GM21423 (cell line): Measurements from ENCODE around the gene FAM180B.
"Not testable (repeated sequence)": the region's sequence is repeated elsewhere in the genome, so short reads cannot be mapped to it uniquely, and the experiment has no call there.

Experiments
- ATAC-seq: cut with Tn5 transposase; IDR thresholded peaks from one replicate; pipeline ENCODE4 v1.9.1; 2021; ENCODE audit warnings: mild to moderate bottlenecking, moderate library complexity; ENCODE audit not compliant: unreplicated experiment

Gene FAM180B

DNA sequence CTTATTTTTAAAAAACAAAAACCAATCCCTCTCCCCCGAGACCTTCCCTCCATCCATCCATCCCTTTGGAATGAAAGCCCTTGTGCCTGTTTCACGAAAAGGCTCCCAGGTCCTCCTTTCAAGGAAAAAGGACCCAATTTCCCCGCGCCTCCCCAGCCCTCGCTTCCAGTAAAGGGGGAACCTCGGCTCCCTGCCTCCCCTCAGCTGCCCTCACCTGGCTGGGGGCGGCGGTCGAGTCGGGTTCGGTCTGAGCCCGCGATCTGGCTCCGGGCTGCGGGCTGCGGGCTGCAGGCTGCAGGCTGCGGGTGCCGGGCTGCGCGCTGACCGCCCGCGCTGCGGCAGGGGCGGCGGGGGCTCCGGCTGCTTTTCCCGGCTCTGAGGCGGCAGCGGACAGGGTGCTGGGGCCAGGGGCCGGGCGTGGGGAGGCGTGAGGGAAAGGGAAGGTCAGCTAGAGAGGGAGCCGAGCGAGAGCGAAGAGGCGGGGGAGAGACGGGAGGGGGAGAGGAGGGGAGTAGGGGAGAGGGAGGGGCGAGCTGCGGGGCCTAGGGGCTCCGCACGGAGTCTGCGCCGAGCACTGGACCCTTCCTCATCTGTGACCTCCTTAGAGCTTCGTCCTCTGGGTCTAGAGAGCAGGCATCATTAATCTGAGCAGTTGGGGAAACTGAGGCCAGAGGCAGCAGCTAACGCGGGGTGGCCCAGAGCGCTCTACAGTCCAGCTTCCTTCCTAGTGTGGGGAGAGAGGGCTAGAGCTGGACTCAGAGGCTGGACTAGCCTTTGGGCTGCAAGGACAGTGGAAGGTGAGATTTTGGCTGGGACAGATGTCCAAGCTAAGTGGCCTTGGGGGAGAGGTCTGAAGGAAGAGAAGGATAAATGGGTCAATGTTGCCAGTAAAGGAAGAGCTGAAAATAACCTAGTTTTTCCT is 7.7 kb downstream of the FAM180B start, which contains the start of gene C1QTNF4:
Gene C1QTNF4, minus strand, starts transcription at position 478 of the 922 bp plus-strand sequence. CDS start 3,601 bp downstream, outside the sequence.
- no peak for ATAC-seq

GRCh38 chr11:47595029-47595428 is 8.6 kb downstream of the FAM180B start:
- ATAC-seq = no peak

- ATAC-seq = no peak
Measured at GRCh38 chr11:47595967-47596366, 9.5 kb downstream of the FAM180B start.

DNA sequence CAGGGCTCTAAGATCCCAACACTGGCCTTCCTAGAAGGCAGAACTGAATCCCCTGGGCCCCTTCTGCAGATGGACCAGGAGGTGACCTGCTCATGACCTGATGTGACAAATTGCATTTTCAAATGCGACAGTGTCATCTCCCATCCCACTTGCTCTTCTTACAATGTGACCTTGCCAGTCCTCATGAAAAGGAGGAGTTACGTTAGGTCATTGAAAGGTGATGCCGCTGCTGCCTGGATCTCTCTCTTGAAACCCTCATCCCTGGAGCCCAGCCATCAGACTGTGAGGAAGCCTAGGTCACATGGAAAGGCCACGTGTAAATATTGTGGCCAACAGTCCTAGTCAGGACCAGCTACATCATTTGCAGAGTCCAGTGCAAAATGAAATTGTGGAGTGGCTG is 13.4 kb downstream of the FAM180B start:
- no peak for ATAC-seq

DNA sequence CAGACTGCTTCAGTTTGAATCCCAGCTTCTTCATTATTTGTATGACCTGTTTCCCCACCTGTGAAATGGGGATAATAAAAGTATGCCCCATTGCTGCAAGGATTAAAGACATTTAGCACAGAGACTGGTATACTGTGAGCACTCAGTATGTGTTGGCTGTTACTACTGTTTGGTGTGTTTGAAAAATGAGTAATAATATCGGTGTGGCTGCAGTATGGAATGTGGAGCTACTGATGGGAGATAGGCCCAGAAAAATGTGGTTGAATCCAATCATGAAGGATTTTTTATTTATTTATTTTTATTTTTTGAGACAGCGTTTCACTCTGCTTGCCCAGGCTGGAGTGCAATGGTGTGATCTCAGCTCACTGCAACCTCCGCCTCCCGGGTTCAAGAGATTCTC is 16.8 kb downstream of the FAM180B start:
- no peak for ATAC-seq

DNA sequence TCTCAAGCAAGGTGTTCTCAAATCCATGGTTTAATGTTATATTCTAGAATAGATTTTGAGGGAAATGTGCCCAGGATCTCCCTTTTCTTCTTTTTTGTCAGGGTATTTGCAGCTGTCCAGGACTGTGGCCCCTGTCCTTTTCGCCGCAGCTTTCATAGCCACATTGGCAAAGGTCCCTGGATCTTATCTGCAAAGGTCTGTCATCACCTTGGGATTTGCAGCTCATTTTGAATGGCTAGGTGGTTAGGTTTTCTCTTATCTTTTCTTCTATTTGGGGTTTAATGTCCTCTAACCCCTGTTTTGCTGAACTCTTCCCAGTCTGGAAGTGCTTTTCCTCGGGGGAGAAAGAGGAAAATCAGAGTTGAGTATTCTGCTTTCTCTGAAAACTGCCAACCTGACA is 19.4 kb downstream of the FAM180B start:
- ATAC-seq = no peak

- ATAC-seq = no peak
Measured at GRCh38 chr11:47606731-47607130, 20.3 kb downstream of the FAM180B start.

- ATAC-seq = no peak
Measured at GRCh38 chr11:47607380-47607779, 20.9 kb downstream of the FAM180B start.

- ATAC-seq = no peak
Measured at GRCh38 chr11:47609675-47610074, 23.2 kb downstream of the FAM180B start.

DNA sequence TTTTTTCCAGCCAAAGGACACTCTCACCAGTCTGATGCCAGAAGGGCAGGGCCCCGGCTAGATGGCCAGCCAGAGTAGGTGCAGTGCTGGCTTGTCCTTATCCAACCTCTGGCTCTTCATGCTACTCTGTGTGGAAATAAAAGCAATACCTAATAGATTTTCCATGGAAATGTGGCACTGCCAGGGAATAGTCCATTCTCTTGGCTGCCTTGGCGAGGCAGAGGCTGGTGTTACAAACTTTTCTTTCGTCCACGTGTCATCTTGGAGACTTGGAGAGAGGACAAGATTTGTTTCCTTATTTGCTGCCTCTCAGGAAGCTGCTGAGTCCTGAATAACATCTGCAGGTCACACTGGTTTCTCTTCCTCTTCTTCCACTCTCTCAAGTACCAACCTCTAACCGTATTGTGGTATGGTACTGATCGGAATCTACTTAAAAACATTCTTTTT is 24.9 kb downstream of the FAM180B start:
- peak; percentile 86 for ATAC-seq

DNA sequence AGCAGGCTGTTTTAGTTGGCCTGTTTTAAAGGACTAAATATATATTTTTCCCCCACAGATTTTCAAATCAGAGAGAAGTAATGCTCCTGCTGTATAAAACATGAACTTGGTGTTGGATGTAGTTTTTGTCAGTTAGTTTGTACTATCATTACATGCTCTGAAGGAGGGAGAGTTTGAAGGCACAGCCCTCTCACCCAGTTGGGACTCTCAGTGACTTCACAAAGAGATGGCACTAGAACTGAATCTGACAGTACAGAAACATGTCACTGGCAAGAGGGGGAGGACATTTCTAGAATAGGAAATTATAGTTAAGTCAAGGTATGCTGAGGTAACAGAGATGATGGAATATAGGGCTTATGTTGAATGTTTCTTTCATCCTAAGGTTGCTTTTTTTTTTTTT is 28.8 kb downstream of the FAM180B start:
- no peak for ATAC-seq

DNA sequence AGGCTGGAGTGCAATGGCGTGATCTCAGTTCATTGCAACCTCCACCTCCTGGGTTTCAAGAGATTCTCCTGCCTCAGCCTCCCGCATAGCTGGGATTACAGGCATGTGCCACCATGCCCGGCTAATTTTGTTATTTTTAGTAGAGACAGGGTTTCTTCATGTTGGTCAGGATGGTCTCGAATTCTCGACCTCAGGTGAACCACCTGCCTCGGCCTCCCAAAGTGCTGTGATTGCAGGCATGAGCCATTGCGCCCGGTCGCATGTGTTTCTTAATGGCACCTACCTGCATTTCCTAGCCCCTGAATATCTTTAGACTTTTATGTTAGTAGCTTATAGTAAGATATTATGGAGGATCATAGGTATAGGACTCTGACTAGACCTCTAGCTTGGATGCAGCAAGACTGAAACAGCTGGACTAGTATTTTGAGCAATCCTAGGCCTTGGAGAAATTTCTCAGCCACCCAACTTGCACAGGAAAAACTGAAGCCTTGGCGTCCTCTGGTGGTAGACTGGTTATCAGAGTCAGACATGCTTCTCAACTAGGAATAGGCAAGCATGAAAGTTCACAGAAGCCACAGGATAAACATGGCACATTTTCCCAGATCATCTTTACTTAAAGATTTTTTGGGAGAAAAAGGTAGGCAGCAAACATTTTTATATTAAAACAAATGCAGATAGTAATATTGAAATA is 30.4 kb downstream of the FAM180B start:
- ATAC-seq = no peak

DNA sequence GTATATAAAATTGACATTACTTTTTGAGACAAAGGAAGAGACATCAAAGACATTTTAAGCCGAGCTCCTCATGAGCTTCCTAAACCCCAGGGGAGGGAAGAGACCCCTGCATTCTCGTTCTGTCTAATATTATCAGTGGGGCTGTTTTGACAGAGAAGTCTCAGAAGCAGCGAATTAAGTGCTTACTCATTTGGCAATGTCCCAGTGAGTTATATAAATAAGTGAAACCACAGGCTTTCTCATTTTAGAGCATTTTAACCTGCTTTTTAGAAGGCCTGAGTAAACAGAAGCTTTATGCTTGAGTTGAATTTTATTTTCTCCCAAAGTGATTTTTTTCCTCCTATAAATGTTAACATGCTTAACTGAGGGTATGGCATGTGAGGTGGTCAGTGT is 30.9 kb downstream of the FAM180B start:
- ATAC-seq = no peak

DNA sequence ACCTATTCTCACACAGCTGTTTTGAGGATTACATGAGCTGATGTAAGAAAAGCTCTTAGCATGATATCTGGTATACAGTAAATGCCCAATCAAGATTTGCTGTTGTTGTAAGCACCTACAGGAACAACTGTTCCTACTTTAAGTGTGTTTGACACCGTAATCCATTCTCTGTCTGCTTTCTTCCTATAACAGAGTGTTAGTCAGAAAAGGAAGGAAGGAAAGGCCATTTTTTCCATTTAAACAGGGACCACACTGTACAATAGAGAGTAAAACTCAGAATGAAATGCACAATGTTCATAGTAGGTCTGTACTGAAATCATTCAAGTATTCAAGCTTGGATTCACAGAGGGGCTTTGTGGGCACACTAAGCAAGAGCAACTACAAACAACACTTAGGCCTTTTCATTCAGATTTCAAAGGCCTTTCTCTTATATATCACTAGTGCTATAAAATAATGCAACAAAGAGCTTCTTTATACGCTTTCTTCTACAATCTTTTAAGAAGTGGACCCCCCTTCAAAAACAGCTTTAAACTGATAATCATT is 34.4 kb downstream of the FAM180B start:
- ATAC-seq = no peak

DNA sequence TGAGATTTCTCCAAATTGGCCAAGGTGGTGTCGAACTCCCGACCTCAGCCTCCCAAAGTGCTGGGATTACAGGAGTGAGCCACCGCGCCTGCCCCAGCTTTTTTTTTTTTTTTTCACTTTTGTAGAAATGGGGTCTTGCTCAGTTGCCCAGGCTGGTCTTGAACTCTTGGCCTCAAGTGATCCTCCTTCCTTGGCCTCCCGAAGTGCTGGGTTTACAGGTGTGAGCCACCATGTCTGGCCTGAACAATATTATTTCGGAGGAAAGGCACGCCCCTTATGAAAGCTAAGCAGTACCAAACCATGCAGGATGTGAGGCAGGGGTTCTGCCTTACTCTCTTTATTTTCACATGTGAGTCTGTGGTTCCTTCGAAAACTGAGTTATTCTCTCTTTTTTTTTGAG is 39.8 kb downstream of the FAM180B start:
- ATAC-seq = no peak

GRCh38 chr11:47628026-47628425 is 41.5 kb downstream of the FAM180B start:
- ATAC-seq = no peak

DNA sequence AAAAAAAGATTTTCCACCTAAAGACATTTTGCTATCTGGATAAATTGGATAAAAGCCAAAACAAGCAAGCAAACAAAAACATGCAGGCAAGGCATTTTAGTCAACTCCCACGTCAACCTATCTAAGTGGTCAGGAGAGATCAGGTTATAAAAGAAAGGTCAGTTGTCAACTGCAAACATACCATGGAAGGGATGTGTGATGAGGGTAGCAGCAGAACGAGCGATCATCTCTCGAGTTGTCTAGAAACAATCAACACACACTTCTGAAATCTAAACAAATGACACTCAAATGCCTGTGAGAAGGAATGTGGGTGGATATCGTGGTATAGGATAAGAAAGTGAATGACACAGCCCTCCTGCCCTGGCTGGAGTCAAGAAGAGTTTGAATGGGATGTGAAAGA is 45.0 kb downstream of the FAM180B start:
- no peak for ATAC-seq

- ATAC-seq = not testable (repeated sequence)
Measured at GRCh38 chr11:47636331-47636730, 49.9 kb downstream of the FAM180B start.
